Stimulated activated CD4-positive, alpha-beta T cell treated with anti-CD3 and anti-CD28 coated beads, Interleukin-12 subunit alpha, Interleukin-12 subunit beta, amount 100 ng/mL, for 48 hours (primary cell): ENCODE results near the gene COMT.

Experiments
- DNase-seq, 3 donors: peaks; one replicate each; pipeline ENCODE4 v3.0.0-alpha.2; 2020; ENCODE audit warnings: low read depth in 2 of 3, low spot score in 1 of 3

The COMT gene

DNA sequence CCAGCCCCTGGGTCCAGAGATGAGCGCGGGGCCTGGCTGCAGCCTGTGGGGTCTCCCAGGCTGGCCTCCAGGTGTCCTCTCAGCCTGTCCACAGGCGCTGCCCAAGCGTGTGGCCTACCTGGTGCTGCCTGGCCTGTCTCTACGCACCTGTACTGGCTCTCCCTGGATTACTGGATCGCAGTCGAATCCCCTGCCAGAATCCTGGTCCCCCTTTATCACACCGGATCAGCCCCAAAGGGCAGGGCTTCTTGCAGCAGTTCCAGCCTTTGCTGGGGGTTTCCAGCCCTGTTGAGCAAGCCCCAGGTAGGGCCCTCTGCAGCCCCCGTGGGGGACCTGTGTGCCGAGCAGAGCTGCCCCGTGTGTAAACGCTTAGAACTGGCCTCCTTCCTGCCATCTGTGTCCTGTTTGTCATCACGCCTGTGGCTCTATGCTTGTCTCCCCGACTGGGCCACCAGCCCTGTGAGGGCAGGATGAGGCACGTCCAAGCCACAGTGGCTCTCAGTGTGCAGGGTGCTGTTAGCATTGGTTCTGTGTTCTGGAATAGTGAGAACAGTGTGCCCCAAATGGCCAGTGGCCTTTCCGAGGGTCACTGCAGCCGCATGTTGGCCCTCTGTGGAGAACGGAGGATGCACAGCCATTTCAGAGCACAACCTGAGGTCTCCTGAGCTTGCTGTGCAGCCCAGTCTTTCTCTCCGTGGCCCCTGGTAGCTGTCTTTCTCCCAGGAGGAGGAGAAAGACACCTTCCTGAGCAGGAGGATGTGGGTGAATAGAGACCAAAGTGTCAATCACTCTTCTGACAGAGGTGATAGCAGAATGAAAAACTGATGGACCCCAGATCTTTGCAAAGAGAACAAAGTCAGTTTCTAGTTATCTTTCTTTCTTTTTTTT is 13.9 kb downstream of the COMT start:
- DNase-seq: no peak

DNA sequence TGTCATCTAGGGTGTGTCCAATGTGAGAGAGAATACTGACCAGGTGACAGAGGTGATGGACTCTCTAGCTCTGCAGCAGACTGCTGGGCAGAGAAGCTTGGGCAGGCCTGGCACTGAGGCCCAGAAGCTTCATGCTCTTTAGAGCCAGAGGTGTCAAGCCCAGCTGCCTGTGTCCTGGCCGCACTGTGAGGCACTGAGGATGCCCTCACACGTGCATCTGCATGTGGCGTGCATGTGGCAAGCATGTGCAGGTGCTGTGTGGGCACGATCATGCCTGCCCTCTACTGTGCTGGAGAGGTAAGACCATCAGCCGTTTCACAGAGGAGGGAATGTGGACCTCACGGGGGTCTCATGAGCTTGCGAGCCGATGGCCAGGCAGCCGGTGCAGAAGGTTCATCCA is 15.9 kb downstream of the COMT start:
- no peak for DNase-seq

DNA sequence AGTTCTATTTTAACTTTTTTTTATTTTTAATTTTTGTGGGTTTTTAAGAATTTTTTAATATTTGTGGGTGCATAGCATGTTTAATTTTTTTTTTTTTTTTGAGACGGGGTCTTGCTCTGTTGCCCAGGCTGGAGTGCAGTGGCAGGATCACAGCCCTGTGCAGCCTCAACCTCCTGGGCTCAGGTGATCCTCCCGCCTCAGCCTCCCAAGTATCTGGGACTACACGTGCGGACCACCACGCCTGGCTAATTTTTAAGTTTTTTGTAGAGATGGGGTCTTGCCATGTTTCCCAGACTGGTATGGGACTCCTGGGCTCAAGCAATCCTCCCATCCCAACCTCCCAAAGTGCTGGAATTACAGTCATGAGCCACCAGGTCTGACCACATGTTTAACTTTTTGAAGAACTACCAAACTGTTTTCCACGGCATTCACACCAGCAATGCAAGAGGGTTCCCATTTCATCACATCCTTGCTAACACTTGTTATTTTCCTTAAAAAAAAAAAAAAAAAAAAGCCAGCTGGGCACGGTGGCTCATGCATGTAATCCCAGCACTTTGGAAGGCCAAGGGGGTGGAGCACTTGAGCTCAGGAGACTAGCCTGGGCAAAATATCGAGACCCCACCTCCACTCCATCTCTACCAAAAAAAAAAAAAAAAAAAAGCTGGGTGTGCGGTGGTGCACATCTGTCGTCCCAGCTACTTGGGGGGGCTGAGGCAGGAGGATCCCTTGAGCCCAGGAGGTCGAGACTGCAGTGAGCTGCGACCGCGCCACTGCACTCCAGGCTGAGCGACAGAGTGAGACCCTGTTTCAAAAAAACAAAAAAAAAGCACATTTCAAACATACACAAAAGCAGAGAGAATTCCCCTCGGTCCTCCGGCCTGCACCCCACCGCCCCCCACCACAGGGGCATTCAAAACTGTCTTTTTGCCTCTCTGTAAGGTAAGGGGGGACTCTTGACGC is 16.8 kb downstream of the COMT start:
- DNase-seq: no peak

DNA sequence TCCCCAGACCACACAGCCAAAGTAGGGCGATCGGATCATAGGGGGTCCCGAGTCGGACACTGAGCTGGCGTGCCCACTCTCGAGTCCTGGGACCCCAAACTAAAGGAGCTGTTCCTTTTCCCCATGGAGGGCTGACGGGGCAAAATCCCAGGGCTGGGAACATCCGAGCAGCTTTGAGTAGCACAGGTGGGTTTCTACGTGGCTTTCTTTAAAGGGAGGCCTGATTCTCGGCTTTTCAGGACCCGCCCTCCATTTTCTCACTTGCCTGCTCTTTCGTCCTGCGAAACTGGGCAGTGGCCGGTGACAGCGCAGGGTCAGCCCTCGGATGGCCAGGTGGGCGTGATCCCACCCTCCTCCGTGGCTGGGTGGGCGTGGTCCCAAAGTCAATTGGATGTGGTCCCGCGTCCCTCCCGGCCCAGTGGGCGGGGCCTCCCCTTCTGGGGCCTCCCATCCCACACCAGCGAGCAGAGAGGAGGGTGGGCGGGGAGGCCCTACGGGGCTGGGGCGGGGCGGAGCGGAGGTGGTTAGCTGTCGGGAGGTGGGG is 17.5 kb downstream of the COMT start:
- no peak for DNase-seq

DNA sequence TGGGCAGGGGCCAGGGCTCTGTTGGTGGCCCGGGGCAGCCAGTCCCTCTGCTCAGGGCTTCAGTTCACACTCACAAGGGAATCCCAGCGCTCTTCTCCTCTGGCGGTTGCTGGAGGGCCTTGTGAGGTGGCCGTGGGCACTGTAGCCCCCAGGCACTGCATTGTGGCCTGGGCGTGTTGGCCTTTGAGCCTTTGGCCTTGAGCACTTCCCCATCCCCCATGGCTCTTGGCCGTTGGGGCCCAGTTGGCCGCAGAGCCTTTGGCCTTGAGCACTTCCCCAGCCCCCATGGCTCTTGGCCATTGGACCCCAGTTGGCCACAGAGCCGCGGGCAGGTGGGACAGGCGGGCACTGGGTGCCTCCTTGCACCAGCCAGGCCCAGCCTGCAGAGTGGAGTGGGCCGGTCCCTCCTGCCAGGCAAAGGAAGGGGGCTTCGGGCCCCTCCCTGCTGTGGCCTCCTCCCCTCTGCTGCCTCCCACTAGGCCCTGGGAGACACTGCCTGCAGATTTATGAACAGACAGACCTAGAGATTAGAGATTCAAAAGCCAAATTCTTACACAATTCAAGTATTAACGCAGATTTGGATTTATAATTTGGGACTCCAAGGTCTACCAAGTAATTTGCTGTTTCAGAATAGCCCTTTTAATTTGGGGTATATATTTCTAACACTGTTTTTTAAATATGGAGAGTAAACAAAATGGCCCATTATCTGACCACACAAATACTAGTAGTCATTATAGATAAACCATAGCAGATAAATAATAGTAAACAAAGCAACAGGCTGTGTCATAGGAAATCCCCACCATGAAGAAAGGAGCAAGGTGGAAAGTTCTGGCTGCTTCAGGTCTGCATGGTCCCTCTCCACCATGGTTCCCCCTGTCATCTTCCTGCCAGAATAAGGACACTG is 18.3 kb downstream of the COMT start:
- no peak for DNase-seq

DNA sequence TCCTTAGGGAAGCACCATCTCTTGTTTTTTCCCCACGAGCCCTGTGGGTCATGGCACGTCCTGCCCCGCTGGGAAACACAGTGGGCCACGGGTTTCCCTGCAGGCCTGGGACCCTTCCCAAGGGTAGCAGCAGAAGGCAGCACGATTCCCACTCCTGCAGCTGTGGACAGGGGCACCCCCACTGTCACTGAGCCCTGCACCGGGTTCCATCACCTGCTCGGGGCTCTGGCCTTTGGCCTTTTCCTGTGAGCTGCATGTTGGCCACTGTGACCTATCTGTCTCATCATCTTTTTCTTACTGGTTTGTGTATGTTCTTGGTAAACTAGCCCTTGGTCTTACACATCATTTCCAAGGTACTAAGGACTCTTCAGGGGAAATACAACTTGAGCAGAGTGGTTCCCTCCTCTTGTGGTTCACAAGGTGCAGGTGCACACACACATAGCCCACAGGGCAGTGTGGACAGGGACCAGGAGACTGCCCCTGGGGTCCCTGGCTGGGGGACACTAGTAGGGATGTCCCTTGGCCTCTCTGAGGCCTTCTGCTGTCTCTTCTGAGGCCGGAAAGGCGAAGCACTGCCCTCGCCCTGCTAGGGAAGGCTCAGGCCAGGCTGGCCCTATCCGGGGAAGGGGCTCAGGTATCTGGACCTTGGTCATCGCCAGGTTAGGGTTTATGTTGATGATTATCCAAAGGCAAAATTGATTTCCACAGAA is 19.1 kb downstream of the COMT start:
- no peak for DNase-seq

DNA sequence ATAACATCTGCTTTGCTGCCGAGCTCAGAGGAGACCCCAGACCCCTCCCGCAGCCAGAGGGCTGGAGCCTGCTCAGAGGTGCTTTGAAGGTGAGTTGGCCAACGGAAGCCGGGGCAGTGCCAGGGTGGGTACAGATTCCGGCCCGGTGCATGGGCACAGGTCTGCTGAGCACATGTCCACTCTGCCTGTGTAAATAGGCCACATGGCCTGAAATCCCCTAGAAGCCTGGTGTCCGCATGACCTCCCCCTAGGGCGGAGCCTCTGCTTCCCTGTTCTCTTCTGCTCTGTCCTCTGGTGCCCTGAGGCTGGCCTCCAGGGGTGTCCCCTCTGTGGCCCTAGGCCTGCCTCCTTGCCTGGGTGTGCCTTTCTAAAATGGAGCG is 19.6 kb downstream of the COMT start:
- no peak for DNase-seq

DNA sequence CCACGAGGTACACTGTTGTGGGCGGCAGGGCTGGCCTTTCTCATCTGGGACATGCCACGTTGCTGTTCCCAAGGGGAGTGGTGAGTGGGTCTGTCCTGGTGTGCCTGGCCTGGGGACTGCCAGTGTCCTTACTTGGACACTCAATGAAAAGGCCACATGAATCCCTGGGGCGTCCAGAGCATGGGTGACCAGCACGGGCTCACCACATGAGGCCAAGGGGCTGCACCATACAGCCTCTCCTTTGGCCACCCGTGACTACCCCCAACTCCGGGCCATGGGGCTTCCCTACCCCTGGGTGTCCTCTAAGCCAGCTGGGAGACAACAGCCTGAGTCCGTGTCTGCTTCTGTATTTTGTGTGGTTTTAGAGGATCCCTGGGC is 20.3 kb downstream of the COMT start:
- DNase-seq: no peak

DNA sequence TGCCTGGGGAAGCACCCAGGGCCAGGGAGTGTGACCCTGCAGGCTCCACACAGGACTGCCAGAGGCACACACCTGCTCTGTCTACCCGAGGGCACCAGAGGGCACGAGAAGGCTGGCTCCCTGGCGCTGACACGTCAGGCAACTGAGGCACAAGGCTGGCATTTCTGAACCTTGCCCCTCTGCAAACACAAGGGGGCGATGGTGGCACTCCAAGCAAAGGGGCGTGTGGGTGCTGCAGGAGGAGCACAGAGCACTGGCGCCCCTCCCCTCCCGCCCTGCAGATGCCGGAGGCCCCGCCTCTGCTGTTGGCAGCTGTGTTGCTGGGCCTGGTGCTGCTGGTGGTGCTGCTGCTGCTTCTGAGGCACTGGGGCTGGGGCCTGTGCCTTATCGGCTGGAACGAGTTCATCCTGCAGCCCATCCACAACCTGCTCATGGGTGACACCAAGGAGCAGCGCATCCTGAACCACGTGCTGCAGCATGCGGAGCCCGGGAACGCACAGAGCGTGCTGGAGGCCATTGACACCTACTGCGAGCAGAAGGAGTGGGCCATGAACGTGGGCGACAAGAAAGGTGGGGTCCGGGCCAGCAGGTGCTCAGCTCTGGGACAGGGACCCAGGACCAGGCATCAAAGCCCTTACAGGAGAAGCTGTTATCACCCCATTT is 20.8 kb downstream of the COMT start:
- peak; percentile 53 to 73 (median 63) for DNase-seq

DNA sequence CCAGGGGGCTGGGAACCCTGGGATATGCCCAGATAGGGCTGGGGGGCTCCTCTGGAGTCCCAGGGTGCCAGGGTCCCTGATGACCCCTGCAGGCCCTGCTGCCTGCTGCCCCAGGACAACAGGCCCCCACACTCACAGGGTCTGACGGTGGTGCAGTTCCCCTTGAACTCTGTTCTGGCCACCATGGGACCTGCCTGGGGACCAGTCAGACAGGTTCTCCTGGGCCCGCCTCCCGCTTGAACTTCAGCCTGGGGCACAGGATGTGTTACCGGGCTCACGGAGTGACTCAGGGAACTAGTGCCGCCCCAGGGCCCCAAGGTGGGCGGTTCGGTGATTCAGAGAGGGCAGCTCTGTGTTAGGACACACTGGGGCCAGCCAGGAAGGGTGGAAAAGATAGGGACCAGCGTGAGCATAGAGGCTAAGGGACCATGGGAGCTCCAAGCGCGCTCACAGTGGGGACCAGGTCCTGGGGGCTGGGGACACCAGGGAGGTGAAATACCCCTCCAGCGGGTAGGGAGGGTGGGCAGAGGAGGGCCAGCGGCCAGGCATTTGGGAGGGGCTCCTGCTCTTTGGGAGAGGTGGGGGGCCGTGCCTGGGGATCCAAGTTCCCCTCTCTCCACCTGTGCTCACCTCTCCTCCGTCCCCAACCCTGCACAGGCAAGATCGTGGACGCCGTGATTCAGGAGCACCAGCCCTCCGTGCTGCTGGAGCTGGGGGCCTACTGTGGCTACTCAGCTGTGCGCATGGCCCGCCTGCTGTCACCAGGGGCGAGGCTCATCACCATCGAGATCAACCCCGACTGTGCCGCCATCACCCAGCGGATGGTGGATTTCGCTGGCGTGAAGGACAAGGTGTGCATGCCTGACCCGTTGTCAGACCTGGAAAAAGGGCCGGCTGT is 21.6 kb downstream of the COMT start:
- peak in 1 of 3 donors; percentile 44 for DNase-seq

DNA sequence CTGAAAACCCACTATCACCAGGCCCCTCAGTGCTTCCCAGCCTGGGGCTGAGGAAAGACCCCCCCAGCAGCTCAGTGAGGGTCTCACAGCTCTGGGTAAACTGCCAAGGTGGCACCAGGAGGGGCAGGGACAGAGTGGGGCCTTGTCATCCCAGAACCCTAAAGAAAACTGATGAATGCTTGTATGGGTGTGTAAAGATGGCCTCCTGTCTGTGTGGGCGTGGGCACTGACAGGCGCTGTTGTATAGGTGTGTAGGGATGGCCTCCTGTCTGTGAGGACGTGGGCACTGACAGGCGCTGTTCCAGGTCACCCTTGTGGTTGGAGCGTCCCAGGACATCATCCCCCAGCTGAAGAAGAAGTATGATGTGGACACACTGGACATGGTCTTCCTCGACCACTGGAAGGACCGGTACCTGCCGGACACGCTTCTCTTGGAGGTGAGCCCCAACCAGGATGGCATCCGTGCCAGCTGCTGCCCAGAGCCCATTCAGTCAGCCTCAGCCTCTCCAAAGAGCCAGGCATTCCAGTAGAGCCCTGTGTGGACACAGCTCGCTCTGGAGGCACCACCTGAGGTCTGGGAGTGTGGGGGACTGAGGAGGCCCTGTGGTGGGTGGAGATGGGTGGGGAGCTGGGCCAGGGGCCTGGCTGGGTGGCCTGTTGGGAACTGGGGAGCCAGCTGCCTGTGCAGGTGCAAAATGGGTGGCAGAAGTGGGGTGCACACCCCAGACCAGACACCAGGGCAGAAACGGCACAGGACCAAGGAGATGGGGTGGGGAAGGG is 22.5 kb downstream of the COMT start:
- no peak for DNase-seq

DNA sequence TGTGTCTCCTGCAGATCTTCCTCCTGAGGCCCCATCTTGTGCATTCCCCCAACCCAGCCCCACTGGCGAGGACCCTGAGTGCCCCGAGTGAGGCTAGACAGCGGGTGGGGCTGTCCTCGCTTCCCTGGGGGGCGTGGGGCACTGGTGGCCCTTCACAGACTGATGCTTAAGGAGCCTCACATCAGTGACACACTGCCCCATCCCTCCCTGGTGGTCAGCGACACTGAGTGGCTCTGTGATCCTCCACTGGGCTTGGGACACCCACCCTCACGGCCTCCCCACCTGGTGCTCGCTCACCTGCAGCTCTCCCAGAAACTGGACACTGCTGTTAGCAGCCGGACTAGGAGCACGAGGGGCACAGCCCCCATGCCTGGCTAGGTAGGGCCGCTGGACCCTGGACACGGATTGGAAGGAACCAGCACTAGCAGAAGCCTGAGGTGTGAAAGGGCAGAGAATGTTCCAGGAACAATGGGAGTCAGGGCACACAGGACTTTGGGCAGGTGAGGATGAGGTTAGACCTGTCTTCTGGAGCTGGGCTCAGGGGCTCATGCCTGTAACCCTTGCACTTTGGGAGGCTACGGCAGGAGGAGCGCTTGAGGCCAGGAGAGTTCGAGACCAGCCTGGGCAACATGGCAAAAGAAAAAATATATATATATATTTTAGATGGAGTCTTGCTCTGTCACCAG is 23.3 kb downstream of the COMT start:
- DNase-seq: no peak

DNA sequence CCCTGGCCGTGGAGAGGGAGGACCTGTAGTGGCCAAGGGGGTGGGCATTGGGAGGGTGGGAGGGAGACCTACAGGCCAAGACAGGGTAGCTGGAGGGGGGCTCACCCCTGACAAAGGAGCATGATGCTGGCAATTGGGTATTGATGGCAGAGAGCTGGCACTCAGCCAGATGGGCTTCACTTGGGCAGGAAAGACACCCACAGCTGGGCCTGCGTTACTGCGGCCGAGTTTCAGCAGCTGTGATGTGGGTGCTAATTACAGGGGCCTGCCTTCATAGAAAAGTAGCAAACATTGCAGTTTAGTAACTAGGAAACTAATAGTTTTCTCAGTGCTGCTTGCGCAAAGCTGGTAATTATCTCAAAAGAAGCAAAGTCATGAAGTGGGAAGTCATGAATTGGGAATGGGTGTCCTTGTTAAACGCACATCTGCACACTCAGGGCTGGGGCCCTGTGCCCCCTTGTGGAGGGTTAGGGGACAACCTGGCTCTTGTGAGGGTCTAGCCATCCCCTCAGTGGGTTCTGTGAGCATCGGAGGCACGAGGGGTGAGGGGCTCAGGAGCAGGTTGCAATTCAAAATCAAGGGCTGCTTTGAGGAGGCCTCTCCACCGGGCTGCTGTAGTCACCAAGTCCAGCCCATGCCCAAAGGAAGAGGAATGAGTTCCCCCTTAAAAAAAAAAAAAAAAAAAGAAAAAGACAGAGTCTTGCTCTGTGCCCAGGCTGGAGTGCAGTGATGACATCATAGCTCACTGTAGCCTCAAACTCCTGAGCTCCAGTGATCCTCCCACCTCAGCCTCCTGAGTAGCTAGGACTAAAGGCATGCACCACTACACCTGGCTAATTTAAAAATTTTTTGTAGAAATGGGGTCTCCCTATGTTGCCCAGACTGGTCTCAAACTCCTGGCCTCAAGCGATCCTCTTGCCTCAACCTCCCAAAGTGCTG is 24.5 kb downstream of the COMT start:
- no peak for DNase-seq

DNA sequence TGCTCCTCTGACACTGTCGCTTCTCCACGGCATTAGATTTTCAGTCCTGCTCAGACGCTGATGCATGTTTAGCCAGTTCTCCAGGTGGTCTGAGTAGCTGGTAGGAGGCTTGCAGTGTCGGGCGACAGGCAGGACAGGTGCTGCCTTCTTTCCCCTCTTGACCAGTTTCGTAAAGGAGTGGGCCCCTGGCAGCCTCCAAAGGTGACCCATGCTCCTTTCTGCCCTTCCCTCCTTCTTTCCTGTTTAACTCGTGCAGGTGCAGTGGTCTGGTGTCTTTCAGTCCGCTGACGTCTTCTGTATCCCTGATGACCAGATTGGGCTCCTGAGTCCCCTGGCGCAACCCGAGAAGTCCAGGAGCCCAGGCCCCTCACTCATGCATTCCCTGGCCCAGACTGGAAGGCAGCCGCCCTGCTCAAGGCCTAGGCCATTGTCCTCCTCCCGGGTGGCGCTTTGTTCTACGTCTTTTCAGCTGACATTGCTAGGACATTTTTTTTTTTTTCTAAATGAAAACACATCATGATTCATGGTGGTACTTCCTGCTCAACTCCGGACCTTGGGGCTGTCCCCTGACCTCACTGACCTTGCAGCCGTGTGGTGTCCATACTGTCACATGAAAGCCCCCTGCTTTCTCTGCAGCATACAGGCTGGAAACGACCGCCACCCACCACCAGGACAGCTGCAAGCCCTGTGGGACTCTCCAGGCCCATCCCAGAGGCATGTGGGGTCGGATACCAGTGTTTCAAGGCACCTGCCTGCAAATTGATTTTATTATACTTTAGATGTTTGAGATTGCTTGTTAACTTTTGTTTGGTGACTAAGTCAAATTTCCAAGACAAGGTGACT is 25.6 kb downstream of the COMT start:
- no peak for DNase-seq

DNA sequence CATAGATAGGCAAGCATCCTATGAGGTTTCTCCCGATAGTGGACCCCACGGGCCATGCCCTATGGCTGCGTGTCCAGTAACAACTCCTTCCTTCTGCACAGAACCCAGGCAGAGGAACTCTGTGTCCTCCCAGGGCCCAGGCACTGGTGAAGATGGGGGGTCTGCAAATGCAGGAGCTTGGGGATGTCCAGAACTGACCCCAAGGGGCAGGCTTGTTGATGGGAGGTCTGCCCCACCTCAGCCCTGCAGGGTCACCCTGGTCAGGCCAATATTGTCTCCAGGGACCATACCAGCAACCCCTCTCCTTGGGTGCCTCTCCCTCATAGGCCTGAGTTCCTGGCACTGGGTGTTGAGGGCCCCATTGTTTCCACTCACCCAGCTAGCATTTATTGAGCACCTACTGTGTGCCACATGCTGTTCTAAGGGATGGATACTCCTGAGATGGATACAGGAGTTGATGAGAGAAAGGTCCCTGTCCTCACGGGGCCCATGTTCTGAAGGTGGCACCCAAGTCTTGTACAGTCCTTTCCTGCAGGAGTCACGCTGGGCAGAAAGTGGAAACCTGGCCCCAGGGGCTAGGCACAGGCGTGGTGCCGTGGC is 26.4 kb downstream of the COMT start:
- no peak for DNase-seq
